Dermis microvascular lymphatic vessel endothelial cell (primary cell): ENCODE measurements around the gene CEACAM5. TPM values are rescaled to one million over a fixed set of nuclear protein-coding genes. Genes with fewer than 3 reads are reported as not detected.

Experiments
- total RNA-seq: library from RNA; depleted of rRNA; stranded (reverse); fragments of >200 nt; gene quantifications from 2 replicates; pipeline ENCODE4 v1.2.1, GENCODE V29; 2014

CEACAM5 gene
- total RNA-seq, 1 donor from 2014 or later: not detected

Other genes starting within 250 kb of the CEACAM5 start
- 10.8 and 17.7 TPM in 2 replicates for gene CEACAM21, start 132.5 kb upstream of the CEACAM5 start, total RNA-seq
- gene CEACAM4, start 81.6 kb upstream of the CEACAM5 start, total RNA-seq: not detected in 2 replicates
- gene CEACAM7, start 20.4 kb upstream of the CEACAM5 start, total RNA-seq: 0.39 and 3.9 TPM in 2 replicates
- not detected in 2 replicates for gene CEACAM6, start 46.9 kb downstream of the CEACAM5 start, total RNA-seq
- gene CEACAM3, start 88.0 kb downstream of the CEACAM5 start, total RNA-seq: not detected in 2 replicates
- not detected in 2 replicates for gene LYPD4, start 136.1 kb downstream of the CEACAM5 start, total RNA-seq
- gene DMRTC2, start 136.4 kb downstream of the CEACAM5 start, total RNA-seq: not detected in 2 replicates
- 398 and 471 TPM in 2 replicates for gene RPS19, start 151.6 kb downstream of the CEACAM5 start, total RNA-seq
- 0.13 and 0.25 TPM in 2 replicates for gene CD79A, start 168.7 kb downstream of the CEACAM5 start, total RNA-seq
- gene ARHGEF1, start 174.6 kb downstream of the CEACAM5 start, total RNA-seq: 27.9 and 35.0 TPM in 2 replicates
- not detected in 2 replicates for gene ERFL, start 219.8 kb downstream of the CEACAM5 start, total RNA-seq